GM12891 (cell line): Measurements from ENCODE around the gene DISP3.

ENCODE experiments used
- PAX5 ChIP-seq: IDR thresholded peaks from 2 replicates; pipeline ENCODE4 v1.6.1; 2011; ENCODE audit warnings: low read length, moderate library complexity, mild to moderate bottlenecking; ENCODE audit not compliant: insufficient read depth, severe bottlenecking
- POLR2A ChIP-seq: IDR thresholded peaks from 2 replicates; pipeline ENCODE4 v1.6.1; 2011; ENCODE audit warnings: low read depth, low read length, control low read depth
- POLR2AphosphoS5 ChIP-seq: IDR thresholded peaks from 2 replicates; pipeline ENCODE4 v1.6.1; 2011; ENCODE audit warnings: low read depth, low read length, control low read depth
- POU2F2 ChIP-seq: IDR thresholded peaks from 2 replicates; pipeline ENCODE4 v1.6.1; 2011; ENCODE audit warnings: low read depth, mild to moderate bottlenecking, control low read depth, low read length, moderate library complexity
- SPI1 ChIP-seq: IDR thresholded peaks from 2 replicates; pipeline ENCODE4 v1.6.1; 2011; ENCODE audit warnings: low read depth, low read length, control low read depth
- TAF1 ChIP-seq: IDR thresholded peaks from 2 replicates; pipeline ENCODE4 v1.6.1; 2011; ENCODE audit warnings: low read depth, low read length, control low read depth

- TF ChIP-seq POLR2AphosphoS5, result no peak
- no peak for TF ChIP-seq POLR2A
- TF ChIP-seq SPI1, result no peak
- no peak for TF ChIP-seq POU2F2
- TF ChIP-seq TAF1, result no peak
- TF ChIP-seq PAX5, result no peak
These were observed 93.1 kb downstream of the DISP3 start for GRCh38 chr1:11571906-11572616.
